ENCODE data around the gene SLC29A3.

DNA sequence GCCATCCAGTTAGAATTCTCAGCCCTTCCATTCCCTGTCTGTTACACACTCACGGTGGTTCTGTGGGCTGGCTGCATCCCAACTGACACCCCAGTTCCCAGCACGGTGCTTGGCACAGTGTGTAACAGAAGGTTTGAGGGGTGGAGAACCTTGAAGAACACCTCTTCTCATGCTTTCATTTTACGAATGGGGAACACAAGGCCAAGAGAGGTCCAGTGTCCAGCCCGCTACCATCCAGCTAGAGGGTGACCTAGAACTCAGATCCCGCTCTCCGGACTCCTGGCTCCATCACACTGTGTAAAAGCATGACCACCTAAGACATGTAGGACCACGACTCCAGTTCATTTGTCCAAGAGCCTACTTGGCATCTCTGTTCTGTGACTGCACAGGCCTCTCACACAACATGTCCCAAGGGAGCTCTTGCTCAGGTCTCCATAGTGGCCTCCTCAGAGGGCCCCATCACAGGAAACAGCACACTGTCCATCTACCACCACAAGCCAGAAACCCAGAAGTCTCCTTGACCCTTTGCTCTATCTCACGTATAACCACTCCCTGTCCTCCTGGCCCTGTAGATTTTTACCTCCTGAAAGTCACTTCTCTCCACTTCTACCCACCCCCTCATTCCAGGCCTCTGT is 74.9 kb downstream of the SLC29A3 start:
- TF ChIP-seq CTCF (IDR thresholded peaks at IDR 0.05) (no peak), EZH2 (IDR thresholded peaks at IDR 0.05) (no peak)

Measured in neural progenitor cell (in vitro differentiated cells).